Right atrium auricular region (tissue), 2 donors: ENCODE results near the gene CDC6. TPM values are rescaled to one million over a fixed set of nuclear protein-coding genes. Genes with fewer than 3 reads are reported as not detected.

Source experiments
- DNase-seq: peaks from one replicate; pipeline ENCODE4 v3.0.0-alpha.2; 2019; ENCODE audit warnings: low spot score
- H3K27ac ChIP-seq, 2 donors: fragments of 200-600 bp; sonication (generic); 1 replicate in 1 of 2; 2 replicates in 1 of 2; pipeline ENCODE4 v1.5.1; 2016 to 2019
- H3K27me3 ChIP-seq, 2 donors: fragments of 200-600 bp; sonication (generic); one replicate each; pipeline versions ENCODE4 v1.5.1 to v1.6.0; 2017 to 2019
- H3K36me3 ChIP-seq: fragments of 200-600 bp; sonication (generic); one replicate; pipeline ENCODE4 v1.5.1; 2016
- H3K4me1 ChIP-seq, 2 donors: fragments of 200-600 bp; sonication (generic); one replicate each; pipeline versions ENCODE4 v1.5.1 to v1.6.0; 2017 to 2019
- H3K4me3 ChIP-seq, 2 donors: fragments of 200-600 bp; sonication (generic); 1 replicate in 1 of 2; 2 replicates in 1 of 2; pipeline ENCODE4 v1.5.1; 2017 to 2019; ENCODE audit warnings: mild to moderate bottlenecking in 1 of 2, moderate library complexity in 1 of 2
- H3K9me3 ChIP-seq, 2 donors: fragments of 200-600 bp; sonication (generic); one replicate each; pipeline ENCODE4 v1.5.1; 2019
- CTCF ChIP-seq, 2 donors: fragments of 200-600 bp; sonication (generic); IDR thresholded peaks; one replicate each; pipeline ENCODE4 v1.5.1; 2019; ENCODE audit warnings: antibody characterized with exemption in 2 of 2
- total RNA-seq, 2 donors: library from RNA; depleted of rRNA; stranded (reverse); fragments of >200 nt; gene quantifications; one replicate each; pipeline ENCODE4 v1.1.0, GENCODE V29; 2016

Gene CDC6
- total RNA-seq, 2 donors from 2014 or later, result 0.44 to 1.0 TPM

GRCh38 chr17:40345161-40345993 is 57.7 kb downstream of the CDC6 start:
- no peaks in the 10 kb centered on the region for H3K27me3 ChIP-seq
- peak; percentile 76 for DNase-seq
- TF ChIP-seq CTCF (IDR thresholded peaks at IDR 0.05), result no peak
- peaks cover 0 to 87% of the 10 kb centered on the region in 2 donors for H3K4me1 ChIP-seq
- H3K9me3 ChIP-seq, result no peaks in the 10 kb centered on the region
- H3K36me3 ChIP-seq, result peaks cover 15% of the 10 kb centered on the region
- peak overlapping the region; percentile 95 to 98 for H3K27ac ChIP-seq
- peak overlapping the region; percentile 83 to 85 for H3K4me3 ChIP-seq

GRCh38 chr17:40345994-40346764 is 58.5 kb downstream of the CDC6 start:
- TF ChIP-seq CTCF (IDR thresholded peaks at IDR 0.05), result no peak
- Histone ChIP-seq H3K9me3 (no peaks in the 10 kb centered on the region), H3K27ac (peak overlapping the region; percentile 95 to 98), H3K27me3 (no peaks in the 10 kb centered on the region), H3K36me3 (peaks cover 19% of the 10 kb centered on the region), H3K4me3 (peak overlapping the region; percentile 83 to 85), H3K4me1 (peaks cover 0 to 88% of the 10 kb centered on the region in 2 donors)
- DNase-seq, result no peak

GRCh38 chr17:40346765-40347158 is 59.1 kb downstream of the CDC6 start:
- peak overlapping the region; percentile 95 to 98 for H3K27ac ChIP-seq

GRCh38 chr17:40347319-40348135 is 59.8 kb downstream of the CDC6 start:
- no peaks in the 10 kb centered on the region for H3K27me3 ChIP-seq
- peaks cover 0 to 92% of the 10 kb centered on the region in 2 donors for H3K4me1 ChIP-seq
- peak overlapping the region in 1 of 2 donors; percentile 85 for H3K4me3 ChIP-seq
- H3K27ac ChIP-seq, result peak overlapping the region; percentile 95 to 98
- DNase-seq, result no peak
- H3K36me3 ChIP-seq, result peaks cover 33% of the 10 kb centered on the region
- TF ChIP-seq CTCF (IDR thresholded peaks at IDR 0.05), result no peak
- H3K9me3 ChIP-seq, result no peaks in the 10 kb centered on the region

More at GRCh38 chr17:40346765-40347158, 59.1 kb downstream of the CDC6 start:
- H3K27me3 ChIP-seq, result no peaks in the 10 kb centered on the region
- H3K36me3 ChIP-seq, result peaks cover 25% of the 10 kb centered on the region
- TF ChIP-seq CTCF (IDR thresholded peaks at IDR 0.05), result no peak
- DNase-seq, result no peak
- H3K9me3 ChIP-seq, result no peaks in the 10 kb centered on the region
- peak overlapping the region in 1 of 2 donors; percentile 85 for H3K4me3 ChIP-seq
- peaks cover 0 to 94% of the 10 kb centered on the region in 2 donors for H3K4me1 ChIP-seq

- peaks cover 0 to 87% of the 10 kb centered on the region in 2 donors for H3K4me1 ChIP-seq
- peaks cover 39% of the 10 kb centered on the region for H3K36me3 ChIP-seq
- no peaks in the 10 kb centered on the region for H3K9me3 ChIP-seq
- no peaks in the 10 kb centered on the region for H3K27me3 ChIP-seq
- no peak overlapping the region for H3K4me3 ChIP-seq
- no peak for TF ChIP-seq CTCF (IDR thresholded peaks at IDR 0.05)
- peak overlapping the region; percentile 95 to 98 for H3K27ac ChIP-seq
- DNase-seq, result no peak
These were observed 60.4 kb downstream of the CDC6 start for GRCh38 chr17:40348136-40348504.
